Heart left ventricle (tissue), 16 donors: ENCODE data around the gene CARS1. TPM values are rescaled to one million over a fixed set of nuclear protein-coding genes. Genes with fewer than 3 reads are reported as not detected.

Source experiments
- ATAC-seq, 4 donors: fragments of 200-7000 bp; cut with Tn5 transposase; one replicate each; pipeline ENCODE4 v1.9.1; 2020 to 2022; ENCODE audit warnings: moderate library complexity in 4 of 4, mild to moderate bottlenecking in 3 of 4, moderate number of reproducible peaks in 1 of 4
- DNase-seq, 5 donors: peaks; one replicate each; pipeline ENCODE4 v3.0.0-alpha.2; 2020
- H3K27ac ChIP-seq, 12 donors: fragments of 200-600 bp; sonication (generic) in 4 of 12; one replicate each; pipeline versions ENCODE4 v1.5.0 to v1.8.0; 2016 to 2022; ENCODE audit warnings: mild to moderate bottlenecking in 2 of 12
- H3K27me3 ChIP-seq, 9 donors: fragments of 200-600 bp; sonication (generic) in 2 of 9; one replicate each; pipeline versions ENCODE4 v1.5.1 to v1.8.0; 2016 to 2022; ENCODE audit warnings: mild to moderate bottlenecking in 3 of 9
- H3K36me3 ChIP-seq, 9 donors: fragments of 200-600 bp; sonication (generic) in 2 of 9; one replicate each; pipeline versions ENCODE4 v1.5.0 to v1.8.0; 2018 to 2022; ENCODE audit warnings: mild to moderate bottlenecking in 2 of 9
- H3K4me1 ChIP-seq, 12 donors: fragments of 200-600 bp; sonication (generic) in 4 of 12; one replicate each; pipeline versions ENCODE4 v1.5.0 to v1.8.0; 2016 to 2022; ENCODE audit warnings: mild to moderate bottlenecking in 3 of 12
- H3K4me3 ChIP-seq, 12 donors: fragments of 200-600 bp; sonication (generic) in 4 of 12; one replicate each; pipeline versions ENCODE4 v1.5.0 to v1.8.0; 2017 to 2022; ENCODE audit warnings: mild to moderate bottlenecking in 9 of 12, moderate library complexity in 4 of 12
- H3K9me3 ChIP-seq, 12 donors: fragments of 200-600 bp; sonication (generic) in 4 of 12; one replicate each; pipeline versions ENCODE4 v1.5.0 to v1.8.0; 2016 to 2022; ENCODE audit warnings: mild to moderate bottlenecking in 1 of 12
- CTCF ChIP-seq, 12 donors: fragments of 200-600 bp; sonication (generic) in 4 of 12; IDR thresholded peaks; one replicate each; pipeline versions ENCODE4 v1.5.0 to v1.8.0; 2018 to 2022; ENCODE audit warnings: antibody characterized with exemption in 12 of 12, mild to moderate bottlenecking in 5 of 12
- POLR2A ChIP-seq, 2 donors: fragments of 450-650 bp; IDR thresholded peaks; one replicate each; pipeline ENCODE4 v1.6.1; 2017; ENCODE audit warnings: antibody characterized with exemption in 2 of 2, mild to moderate bottlenecking in 2 of 2, moderate library complexity in 2 of 2
- WGBS, 4 donors: extraction: QIAGEN DNeasy Blood & Tissue Kit in 2 of 4; methylation state at CpG; one replicate each; pipeline versions ENCODE4 v1.1.5 to v1.1.7; 2013 to 2018; 5-methylcytosine and 5-hydroxymethylcytosine counted together
- intact Hi-C, 10 donors: fragments of 100-400 bp; cut with DNase I; formaldehyde crosslinking; loops; one replicate each; pipeline versions ENCODE4 v1.11.1 to v1.14.2; 2022
- polyA plus RNA-seq, 2 donors: library from polyadenylated mRNA; stranded (reverse); fragments of 200-250 nt; gene quantifications; one replicate each; pipeline ENCODE4 v1.2.3, GENCODE V29; 2013
- total RNA-seq, 9 donors: library from RNA; depleted of rRNA in 2 of 9; stranded (reverse); fragments of >200 nt in 2 of 9; fragmentation: NEBNext Ultra II Directional in 3 of 9; extraction: Animal tissue kit (Norgen Biotek cat#: 25700) in 3 of 9; gene quantifications; one replicate each; pipeline versions ENCODE4 v1.1.0 to v1.2.4, GENCODE V29; 2016 to 2023
- donor health status: ischemic (EF 13 %, LVEDD 7.1; RV severe dilation, severe dysfunction).
- donor health status: healthy with polysubstance abuse.
- donor health status: DM: no; HTN: yes; CAD: no.
- donor health status: DM: no; HTN: no; CAD: no.
- donor health status: ischemic (EF 25% LVEDD 6.9; RV normal size, moderate dysfunction).
- donor health status: ischemic (EF 25% LVEDD 5.7; RV mildly dilated, moderate dysfunction).
- donor health status: healthy.
- donor health status: DM: yes; HTN: yes; CAD: no.
- donor health status: ischemic (EF 35%, LVEDD 5.7; RV mildly dilated, moderate dysfunction).
- donor health status: nonischemic (EF 11% LVEDD 7.7; RV severe dilation, severe dysfunction).
- donor health status: DM: yes; HTN: yes; CAD: no.
- donor health status: PGD.
- donor health status: ischemic (EF 29% LVEDD 5.4; RV normal size, mild dysfunction).
- donor health status: nonischemic (EF 23%, LVEDD 6.1; RV moderate dilation, normal function).

CARS1 gene
- total and polyA plus RNA-seq, 11 donors: 9.3 to 30.5 (median 18.5) TPM

GRCh38 chr11:3094223-3094824 is 37.1 kb upstream of the CARS1 start:
- ATAC-seq (no peak), DNase-seq (no peak)
- no peak for TF ChIP-seq POLR2A (IDR thresholded peaks at IDR 0.05)
- no peak for TF ChIP-seq CTCF (IDR thresholded peaks at IDR 0.05)
- Histone ChIP-seq H3K36me3 (peaks cover 0 to 64% (median 19%) of the 10 kb centered on the region in 9 donors), H3K27me3 (no peaks in the 10 kb centered on the region), H3K4me1 (peaks cover 0 to 35% (median 19%) of the 10 kb centered on the region in 12 donors), H3K9me3 (no peaks in the 10 kb centered on the region), H3K4me3 (no peak overlapping the region), H3K27ac (peak overlapping the region in 3 of 12 donors; percentile 50 to 63 (median 63))
- 83 to 90% (median 86%) methylated on average over 13 to 21 of the region's 21 CpGs for WGBS, 4 donors
- intact Hi-C loops: loop anchor here in 4 of 10 donors (5.0 to 10.0 kb wide), 3 partner anchors 117 to 123 kb away; partner anchors contain the start of gene MRGPRG (in 2 of the 4)

- Histone ChIP-seq H3K36me3 (peaks cover 0 to 64% (median 16%) of the 10 kb centered on the region in 9 donors), H3K4me3 (no peak overlapping the region), H3K27ac (no peak overlapping the region), H3K9me3 (no peaks in the 10 kb centered on the region), H3K4me1 (peaks cover 0 to 35% (median 17%) of the 10 kb centered on the region in 12 donors), H3K27me3 (no peaks in the 10 kb centered on the region)
- ATAC-seq: peak in 1 of 4 donors; percentile 19
- WGBS, 4 donors: 84 to 88% (median 87%) methylated on average over 35 to 36 of the region's 36 CpGs
- DNase-seq: peak in 1 of 5 donors; percentile 30
- intact Hi-C loops: loop anchor here in 5 of 10 donors (2.0 to 10.0 kb wide), 4 partner anchors 55 to 124 kb away; partner anchors contain the start of gene MRGPRG (in 2 of the 5)
- no peak for TF ChIP-seq CTCF (IDR thresholded peaks at IDR 0.05)
- no peak for TF ChIP-seq POLR2A (IDR thresholded peaks at IDR 0.05)
These were observed 36.3 kb upstream of the CARS1 start for GRCh38 chr11:3093281-3094191.

GRCh38 chr11:3092603-3093141 is 35.4 kb upstream of the CARS1 start:
- ATAC-seq: peak in 1 of 4 donors; percentile 3
- Histone ChIP-seq H3K4me3 (no peak overlapping the region), H3K27ac (no peak overlapping the region), H3K9me3 (no peaks in the 10 kb centered on the region), H3K27me3 (no peaks in the 10 kb centered on the region), H3K4me1 (peaks cover 0 to 35% (median 17%) of the 10 kb centered on the region in 12 donors), H3K36me3 (peaks cover 0 to 65% (median 12%) of the 10 kb centered on the region in 9 donors)
- 84 to 95% (median 91%) methylated on average over 12 to 15 of the region's 15 CpGs for WGBS, 4 donors
- DNase-seq: no peak
- TF ChIP-seq CTCF (IDR thresholded peaks at IDR 0.05) (no peak), POLR2A (IDR thresholded peaks at IDR 0.05) (no peak)
- intact Hi-C loops: loop anchor here in 5 of 10 donors (2.0 to 10.0 kb wide), 4 partner anchors 54 to 125 kb away; partner anchors contain the start of gene MRGPRG (in 2 of the 5)
